PC-9 (cell line): Measurements from ENCODE around the gene PLAC9.

Source experiments
- EZH2 ChIP-seq: fragments of 200-600 bp; sonication (generic); IDR thresholded peaks from 2 replicates; pipeline ENCODE4 v1.8.0; 2017; ENCODE audit warnings: antibody characterized with exemption, low read depth
- TF ChIP-seq, protein P1 (sequence below): fragments of 200-600 bp; sonication (generic); conservative IDR thresholded peaks from 2 replicates; pipeline ENCODE4 v1.6.1; 2017; ENCODE audit warnings: mixed run types, antibody characterized with exemption, mild to moderate bottlenecking, moderate library complexity

DNA sequence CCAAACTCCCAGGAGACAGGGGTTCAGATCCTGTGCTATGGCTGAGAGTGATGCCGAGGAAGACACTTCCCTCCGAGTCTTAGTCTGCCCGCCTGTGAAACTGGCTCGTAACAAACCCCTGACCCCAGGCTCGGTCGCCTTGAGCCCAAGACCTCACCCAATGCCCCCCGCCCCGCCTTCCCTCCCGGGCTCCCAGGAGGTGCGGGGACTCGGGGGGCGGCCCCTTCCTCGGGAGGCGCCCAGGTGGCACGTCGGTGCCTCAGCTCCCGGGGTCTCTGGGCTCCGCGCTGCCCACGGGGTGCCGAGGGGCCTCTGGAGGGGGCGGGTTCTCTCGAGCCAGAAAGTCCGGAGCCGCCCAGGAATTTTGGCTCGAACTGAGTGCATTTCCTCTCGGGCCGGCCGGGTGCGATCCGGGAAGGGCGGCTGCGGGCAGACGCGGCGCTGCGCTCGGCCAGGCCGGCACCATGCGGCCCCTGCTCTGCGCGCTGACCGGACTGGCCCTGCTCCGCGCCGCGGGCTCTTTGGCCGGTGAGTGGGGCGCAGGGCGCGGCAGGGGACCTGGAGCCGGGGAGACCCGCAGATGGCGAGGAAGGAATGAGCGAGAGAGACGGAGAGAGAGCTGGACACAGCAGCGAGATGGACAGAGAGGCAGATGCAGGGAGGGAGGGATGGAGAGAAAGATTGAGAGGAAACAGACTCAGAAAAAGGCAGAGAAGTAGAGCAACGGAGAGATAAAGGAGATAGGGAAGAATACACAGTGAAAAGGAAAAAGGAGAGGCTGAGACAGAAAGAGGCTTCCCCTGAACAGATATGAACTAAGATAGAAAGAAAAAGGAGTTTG, at the start of gene PLAC9:
- TF ChIP-seq EZH2: no peak
- TF ChIP-seq, protein P1, sequence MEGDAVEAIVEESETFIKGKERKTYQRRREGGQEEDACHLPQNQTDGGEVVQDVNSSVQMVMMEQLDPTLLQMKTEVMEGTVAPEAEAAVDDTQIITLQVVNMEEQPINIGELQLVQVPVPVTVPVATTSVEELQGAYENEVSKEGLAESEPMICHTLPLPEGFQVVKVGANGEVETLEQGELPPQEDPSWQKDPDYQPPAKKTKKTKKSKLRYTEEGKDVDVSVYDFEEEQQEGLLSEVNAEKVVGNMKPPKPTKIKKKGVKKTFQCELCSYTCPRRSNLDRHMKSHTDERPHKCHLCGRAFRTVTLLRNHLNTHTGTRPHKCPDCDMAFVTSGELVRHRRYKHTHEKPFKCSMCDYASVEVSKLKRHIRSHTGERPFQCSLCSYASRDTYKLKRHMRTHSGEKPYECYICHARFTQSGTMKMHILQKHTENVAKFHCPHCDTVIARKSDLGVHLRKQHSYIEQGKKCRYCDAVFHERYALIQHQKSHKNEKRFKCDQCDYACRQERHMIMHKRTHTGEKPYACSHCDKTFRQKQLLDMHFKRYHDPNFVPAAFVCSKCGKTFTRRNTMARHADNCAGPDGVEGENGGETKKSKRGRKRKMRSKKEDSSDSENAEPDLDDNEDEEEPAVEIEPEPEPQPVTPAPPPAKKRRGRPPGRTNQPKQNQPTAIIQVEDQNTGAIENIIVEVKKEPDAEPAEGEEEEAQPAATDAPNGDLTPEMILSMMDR: no peak
